Activated CD4-positive, alpha-beta T cell treated with anti-CD3 and anti-CD28 coated beads, Interleukin-10, Interleukin-2, amounts not matched to agents 100 ng/mL and 50 ng/mL, durations not matched to agents 16 hours and 8 hours (primary cell): Measurements from ENCODE around the gene MAP4K1.
A peak's percentile ranks its signal among the peaks of the same experiment; 100 is the strongest.

Source experiments
- DNase-seq: peaks from one replicate; pipeline ENCODE4 v3.0.0-alpha.2; 2020

MAP4K1 gene

GRCh38 chr19:38617764-38618589 lies at the start of gene MAP4K1:
Gene MAP4K1 (minus strand): TSS chr19:38617953. CDS start chr19:38617895, 58 bp downstream.
- peak; percentile 88 for DNase-seq

GRCh38 chr19:38666663-38667511 lies 49.1 kb upstream of the MAP4K1 start:
- DNase-seq = peak; percentile 78

DNA sequence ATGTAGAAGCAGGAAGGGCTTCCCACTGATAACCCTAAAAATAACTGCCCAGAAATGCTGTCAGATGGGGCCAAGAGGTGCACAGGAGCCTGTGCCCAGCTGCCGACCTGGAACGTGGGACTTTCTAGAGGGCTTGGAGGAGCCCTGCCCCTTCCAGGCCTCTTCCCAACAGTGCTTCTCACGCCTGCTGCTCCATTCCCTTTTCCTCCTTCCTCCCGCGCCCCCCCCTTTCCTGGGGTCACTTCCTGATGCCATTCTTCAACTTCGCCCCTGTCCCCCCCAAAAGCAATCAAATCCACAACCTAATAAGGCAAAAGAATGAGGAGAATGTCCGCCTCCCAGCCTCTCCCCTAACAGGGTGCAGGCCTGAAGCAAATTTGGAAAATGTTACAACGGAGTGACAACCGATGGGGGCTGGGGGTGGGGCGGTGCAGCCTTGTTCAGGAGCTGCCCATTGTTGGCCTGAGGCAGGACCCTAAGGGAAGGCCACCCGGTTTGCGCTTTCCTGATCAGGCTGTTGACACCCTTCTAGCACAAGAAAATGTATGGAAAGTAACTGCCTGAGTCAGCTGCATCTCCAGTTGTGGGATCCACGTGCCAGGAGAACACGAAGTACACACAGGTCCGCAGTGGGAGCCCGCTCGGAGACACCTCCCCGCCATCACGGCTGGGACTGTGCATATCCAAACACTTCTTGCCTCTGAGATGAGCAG lies 48.4 kb upstream of the MAP4K1 start:
- DNase-seq = no peak

DNA sequence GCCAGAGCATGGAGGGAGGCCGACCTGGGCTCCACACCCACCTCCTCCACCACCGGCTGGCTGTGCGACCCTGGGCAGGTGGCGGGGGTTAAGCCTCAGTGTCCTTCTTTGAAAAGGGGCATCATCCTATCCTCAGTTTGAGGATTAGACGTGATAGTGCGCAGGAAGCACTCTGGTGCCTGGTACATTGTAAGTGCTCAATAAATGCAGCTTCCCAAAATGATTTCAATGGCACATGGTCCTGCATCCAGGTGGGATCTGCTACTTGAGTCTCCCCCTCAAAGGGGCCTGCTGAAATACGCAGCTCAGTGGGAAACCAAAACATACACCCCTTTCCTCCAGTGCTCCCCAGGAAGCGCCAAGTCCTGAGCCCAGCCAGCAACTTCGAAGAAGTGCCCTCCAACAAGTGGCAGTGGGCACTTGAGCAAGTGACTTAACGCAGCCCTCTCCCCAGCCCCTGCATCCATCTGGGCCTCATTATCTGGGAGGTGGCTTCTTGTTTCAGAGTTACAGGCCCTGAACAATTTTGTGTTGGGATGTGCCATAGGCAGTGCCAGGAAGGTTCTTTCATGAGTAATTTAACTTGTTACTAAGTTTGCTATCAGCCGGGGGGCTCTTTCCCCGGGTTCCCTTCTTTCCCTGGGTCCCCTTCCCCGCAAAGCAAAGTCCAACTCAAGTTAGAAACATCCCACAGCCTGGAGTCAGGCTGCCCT lies 47.6 kb upstream of the MAP4K1 start:
- no peak for DNase-seq

DNA sequence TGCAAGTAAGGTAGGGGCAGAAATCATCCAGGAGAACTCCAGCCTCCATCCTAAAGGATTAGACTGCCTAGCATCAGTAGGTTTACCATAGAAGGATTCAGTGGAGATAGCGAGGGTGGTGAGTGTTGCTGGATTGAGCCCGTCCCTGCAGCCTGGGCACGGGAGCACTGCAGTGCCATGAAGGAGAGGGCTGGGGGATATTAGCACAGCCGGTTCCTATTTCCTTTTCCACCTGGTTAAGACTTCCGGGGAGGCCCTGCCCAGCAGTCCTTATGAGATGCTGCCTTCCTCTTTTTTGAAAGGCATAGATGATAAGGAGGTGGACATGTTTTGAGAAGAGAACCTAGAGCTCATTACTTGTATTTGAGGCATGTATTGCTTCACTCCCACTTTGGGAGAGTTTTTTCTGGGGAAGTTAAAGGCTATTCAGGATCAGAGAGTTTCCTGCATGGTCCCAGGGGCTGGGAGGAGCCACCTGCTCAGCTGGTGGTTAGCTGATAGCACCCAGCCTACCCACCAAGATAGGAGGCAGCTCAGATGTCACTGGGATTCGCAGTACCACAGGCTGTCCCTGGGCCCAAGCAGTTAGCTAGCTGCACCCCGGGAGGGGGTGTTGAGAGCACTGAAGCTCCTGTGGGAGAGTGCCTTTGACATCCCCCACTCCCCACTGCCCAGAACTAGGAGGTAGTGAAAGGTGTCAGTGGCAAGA lies 46.9 kb upstream of the MAP4K1 start:
- no peak for DNase-seq

DNA sequence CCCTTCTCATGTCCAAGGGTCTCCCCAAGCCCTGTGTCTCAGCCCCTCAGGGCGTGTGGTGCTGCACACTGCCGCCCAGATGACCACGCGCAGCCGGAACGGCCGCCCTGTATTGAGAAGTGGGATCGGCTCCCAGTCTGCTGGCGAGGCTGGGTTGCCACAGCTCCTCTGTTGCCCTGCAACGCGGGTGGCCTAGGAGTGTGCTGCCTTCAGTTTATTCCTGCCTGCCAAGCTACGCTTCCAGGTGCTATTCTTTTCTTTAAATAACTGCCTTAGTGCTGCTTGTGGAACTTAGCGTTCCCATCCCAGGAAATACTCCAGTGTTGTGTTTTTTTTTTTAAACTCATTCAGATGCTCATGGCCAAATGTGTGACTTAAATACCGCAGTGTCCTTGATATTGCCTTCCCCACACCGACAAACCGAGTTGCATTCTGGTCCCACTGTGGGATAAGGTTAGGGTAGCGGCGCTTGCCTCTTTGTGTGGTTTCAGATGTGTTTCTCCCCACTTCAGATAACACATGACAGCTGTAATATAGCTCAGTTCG lies 46.3 kb upstream of the MAP4K1 start:
- DNase-seq = no peak

DNA sequence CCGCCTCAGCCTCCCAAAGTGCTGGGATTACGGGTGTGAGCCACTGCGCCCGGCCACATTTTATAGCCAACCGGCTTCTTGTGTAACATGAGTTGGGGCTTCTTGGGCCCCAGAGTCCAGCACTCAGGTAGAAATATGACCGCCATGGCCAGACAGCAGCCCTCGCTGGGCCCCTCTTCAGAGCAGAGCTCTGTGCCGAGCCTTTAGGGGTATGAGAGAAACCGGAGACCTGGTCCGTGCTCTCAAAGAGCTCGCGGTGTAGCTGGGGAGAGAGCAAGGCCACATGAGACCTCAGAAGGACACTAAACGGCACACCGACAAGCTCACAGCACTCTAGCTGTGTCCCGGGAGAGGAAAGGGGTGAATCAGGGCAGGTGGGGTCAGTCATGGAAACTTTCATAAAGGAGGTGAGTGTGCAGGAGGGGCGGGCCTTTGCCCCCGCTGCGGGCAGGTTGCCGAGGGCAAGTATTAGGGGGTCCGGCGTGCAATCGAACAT lies 45.5 kb upstream of the MAP4K1 start:
- DNase-seq = no peak

DNA sequence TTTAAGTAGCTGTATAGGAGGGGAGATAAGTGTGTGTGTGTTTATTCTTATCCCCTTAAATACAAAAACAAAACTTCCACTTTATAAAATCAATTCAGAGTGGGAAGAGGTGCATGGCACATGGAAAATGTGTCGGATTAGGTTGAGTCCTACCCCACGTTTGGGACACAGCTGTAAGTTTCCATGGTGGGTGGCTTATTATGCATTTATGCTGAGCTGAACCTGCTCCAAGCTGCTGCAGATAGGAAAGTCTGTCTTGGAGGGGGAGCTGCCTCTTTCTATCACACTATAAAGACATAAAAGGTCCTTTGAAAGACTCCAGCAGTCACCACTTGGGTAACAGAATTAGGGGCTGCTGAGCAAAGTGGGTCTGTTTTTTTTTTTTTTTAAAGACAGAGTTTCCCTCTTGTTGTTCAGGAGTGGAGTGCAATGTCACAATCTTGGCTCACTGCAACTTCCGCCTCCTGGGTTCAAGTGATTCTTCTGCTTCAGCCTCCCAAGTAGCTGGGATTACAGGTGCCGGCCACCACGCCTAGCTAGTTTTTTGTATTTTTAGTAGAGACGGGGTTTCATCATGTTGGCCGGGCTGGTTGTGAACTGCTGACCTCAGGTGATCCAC lies 44.9 kb upstream of the MAP4K1 start:
- no peak for DNase-seq

- no peak for DNase-seq
Measured at GRCh38 chr19:38661996-38662395, 44.2 kb upstream of the MAP4K1 start.

DNA sequence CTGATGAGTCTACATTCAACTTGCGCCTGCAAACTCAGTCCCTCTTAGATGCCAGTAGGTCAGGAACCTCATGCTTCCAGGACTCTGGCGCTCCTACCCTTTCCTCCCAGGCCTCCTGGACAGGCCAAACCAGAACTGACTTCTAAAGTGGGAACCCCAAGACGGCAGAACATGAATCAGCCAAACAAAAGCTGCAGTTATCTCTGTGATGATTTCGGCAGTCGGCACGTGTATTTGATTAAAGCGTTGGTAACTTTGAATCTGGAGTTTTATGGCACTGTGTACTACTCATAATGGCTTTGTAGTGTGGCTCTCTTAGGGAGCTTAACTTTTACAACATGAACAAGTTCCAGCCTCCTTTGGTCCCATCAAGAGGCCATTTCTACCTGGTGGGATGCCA lies 43.4 kb upstream of the MAP4K1 start:
- no peak for DNase-seq

GRCh38 chr19:38660724-38661123 lies 43.0 kb upstream of the MAP4K1 start:
- no peak for DNase-seq

- no peak for DNase-seq
Measured at GRCh38 chr19:38658462-38659306, 40.9 kb upstream of the MAP4K1 start.

GRCh38 chr19:38657633-38658222 lies 40.0 kb upstream of the MAP4K1 start:
- DNase-seq = peak; percentile 71

DNA sequence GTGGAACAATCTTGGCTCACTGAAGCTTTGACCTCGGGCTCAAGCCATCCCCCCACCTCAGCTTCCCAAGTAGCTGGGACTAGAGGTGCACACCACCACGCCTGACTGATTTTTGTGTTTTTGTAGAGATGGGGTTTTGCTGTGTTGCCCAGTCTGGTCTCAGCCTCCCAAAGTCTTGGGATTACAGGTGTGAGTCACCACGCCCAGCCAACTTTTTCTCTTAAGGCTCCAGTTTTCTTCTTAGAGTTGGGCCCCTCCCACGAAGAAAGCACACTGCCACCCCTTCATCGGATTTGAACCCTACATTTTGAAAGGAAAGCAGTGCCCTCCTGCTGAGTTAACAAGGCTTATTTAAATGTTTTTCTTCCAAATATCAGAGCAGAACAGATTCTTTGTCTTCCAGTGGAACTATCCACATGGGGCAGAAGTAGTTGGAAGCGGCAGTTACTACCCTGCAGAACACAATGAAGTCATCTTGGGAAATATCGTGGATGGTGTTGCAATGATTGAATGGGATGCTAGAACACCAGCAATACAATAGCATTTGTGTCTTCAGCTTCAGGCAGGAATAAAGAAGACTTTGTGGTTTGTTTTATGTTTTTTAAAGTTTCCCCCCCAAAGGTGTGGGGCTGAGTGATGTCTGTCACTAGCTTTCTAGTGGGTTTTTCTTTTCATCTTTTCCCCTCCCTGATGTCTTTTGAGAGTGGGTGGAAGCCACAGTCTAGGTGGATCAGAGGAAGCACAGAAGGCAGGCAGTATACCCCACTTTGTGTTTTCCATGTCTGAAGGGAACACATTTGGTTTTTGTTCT lies 38.6 kb upstream of the MAP4K1 start:
- DNase-seq = peak; percentile 52

- peak; percentile 87 for DNase-seq
Measured at GRCh38 chr19:38655148-38655824, 37.5 kb upstream of the MAP4K1 start.

DNA sequence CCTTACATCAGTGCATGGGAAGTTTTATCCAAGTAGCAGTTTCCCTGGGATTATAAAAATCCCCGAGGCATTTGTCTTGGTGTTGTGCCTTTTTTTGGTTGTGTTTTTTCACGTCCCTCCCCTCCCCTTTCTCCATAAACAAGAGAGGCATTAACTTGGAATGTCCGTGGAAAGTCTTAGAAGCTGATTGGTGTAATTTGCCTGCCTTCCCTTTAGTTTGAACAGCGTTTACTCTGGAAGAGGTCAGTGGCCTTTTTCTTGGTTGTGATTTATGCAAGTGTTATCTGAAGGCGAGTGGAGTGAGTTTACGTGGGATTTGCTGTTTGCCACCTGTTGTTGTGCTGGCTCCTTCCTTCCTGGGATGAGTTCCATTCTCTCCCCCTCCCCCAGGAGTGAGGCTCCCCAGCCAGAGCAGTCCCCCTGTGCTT lies 36.9 kb upstream of the MAP4K1 start:
- DNase-seq = no peak

DNA sequence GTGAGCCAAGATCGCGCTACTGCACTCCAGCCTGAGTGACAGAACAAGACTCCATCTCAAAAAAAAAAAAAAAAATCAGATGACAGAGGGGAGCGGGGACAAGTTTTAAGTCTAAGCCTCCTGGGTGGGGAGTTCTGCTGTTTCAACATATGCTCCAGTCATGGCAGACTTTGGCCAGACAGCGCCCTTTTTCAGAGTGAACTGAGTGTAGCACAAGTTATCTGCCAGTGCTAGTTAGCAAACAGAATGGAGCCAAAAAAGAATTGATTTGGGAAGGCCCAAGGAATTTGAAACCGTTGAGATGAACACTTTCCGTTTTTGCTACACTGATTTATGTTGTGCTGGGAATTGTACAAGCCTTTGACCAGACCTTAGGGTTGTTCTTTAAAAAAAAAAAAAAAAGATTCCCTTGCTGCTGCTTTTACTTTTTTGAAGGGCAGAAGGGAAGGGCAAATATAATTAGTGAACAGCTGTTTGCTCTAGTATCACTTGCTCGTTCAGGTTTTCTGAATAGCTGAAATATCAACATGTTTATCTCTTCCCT lies 35.3 kb upstream of the MAP4K1 start:
- no peak for DNase-seq
